Measurements from ENCODE around the gene CLCN1.

Gene CLCN1

DNA sequence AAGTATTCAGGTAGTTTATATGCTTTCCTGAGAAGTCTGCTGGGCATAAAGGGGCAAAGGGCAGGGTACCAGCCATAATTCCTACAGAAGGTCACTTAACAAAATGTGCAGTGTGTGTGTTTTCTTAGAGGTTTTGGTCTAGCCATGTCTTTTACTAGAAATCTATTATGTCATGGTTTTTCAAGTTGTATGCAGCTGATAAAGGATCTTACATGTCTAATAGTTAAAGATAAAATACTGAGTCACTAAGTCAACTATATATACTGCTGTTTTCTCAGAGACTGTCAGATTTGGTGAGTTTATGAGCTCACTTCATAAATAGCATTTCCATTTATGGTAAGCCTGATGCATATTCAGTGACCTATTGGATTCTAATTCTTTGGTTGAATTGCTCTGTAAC is 20.0 kb upstream of the CLCN1 start:
- Histone ChIP-seq H3K27ac (no peak overlapping the region), H3K4me3 (no peak overlapping the region)
- no peak for DNase-seq (ENCODE audit: low spot score)
- TF ChIP-seq, protein P1, sequence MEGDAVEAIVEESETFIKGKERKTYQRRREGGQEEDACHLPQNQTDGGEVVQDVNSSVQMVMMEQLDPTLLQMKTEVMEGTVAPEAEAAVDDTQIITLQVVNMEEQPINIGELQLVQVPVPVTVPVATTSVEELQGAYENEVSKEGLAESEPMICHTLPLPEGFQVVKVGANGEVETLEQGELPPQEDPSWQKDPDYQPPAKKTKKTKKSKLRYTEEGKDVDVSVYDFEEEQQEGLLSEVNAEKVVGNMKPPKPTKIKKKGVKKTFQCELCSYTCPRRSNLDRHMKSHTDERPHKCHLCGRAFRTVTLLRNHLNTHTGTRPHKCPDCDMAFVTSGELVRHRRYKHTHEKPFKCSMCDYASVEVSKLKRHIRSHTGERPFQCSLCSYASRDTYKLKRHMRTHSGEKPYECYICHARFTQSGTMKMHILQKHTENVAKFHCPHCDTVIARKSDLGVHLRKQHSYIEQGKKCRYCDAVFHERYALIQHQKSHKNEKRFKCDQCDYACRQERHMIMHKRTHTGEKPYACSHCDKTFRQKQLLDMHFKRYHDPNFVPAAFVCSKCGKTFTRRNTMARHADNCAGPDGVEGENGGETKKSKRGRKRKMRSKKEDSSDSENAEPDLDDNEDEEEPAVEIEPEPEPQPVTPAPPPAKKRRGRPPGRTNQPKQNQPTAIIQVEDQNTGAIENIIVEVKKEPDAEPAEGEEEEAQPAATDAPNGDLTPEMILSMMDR (IDR thresholded peaks at IDR 0.05) = no peak

DNA sequence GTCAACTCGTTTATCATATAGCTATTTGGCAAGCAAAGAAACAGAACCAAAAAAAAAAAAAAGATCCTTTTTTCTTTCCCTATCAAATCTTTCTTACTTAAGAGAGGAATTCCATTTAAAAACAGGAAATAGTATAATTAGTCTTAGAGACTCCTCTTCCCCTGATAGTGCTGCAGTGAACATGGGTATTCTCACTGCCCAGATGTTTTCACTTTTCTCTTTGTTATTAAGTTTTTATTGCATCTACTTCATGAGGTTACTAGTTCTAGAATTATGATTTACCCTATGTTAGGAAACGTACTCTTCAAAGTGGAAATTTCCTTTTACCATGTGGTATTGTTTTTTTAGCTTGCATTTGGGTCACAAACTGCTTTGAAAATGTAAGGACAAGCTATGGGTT is 19.2 kb upstream of the CLCN1 start:
- DNase-seq (ENCODE audit: low spot score) = no peak
- TF ChIP-seq, protein P1 (IDR thresholded peaks at IDR 0.05) = no peak
- no peak overlapping the region for H3K4me3 ChIP-seq
- no peak overlapping the region for H3K27ac ChIP-seq

DNA sequence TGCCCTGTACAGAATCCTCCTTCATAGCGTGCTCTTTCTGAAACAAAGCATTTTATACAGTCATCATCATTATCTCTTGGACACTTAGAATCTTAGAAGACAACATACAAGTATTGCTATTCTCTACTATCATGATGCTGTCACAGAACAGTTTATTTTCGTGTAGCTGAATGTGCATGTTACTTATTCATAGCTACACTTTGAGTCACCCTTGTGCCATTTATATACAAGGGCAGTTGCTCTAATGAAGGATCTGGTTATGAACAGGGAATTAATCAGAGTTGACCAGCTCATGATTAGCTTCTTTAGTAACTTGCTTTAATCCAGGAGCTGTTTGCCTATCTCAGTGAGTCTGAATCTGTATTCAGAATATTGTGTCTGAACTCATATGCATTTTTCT is 16.6 kb upstream of the CLCN1 start:
- no peak for DNase-seq (ENCODE audit: low spot score)
- Histone ChIP-seq H3K27ac (no peak overlapping the region), H3K4me3 (no peak overlapping the region)
- TF ChIP-seq, protein P1 (IDR thresholded peaks at IDR 0.05) = no peak

DNA sequence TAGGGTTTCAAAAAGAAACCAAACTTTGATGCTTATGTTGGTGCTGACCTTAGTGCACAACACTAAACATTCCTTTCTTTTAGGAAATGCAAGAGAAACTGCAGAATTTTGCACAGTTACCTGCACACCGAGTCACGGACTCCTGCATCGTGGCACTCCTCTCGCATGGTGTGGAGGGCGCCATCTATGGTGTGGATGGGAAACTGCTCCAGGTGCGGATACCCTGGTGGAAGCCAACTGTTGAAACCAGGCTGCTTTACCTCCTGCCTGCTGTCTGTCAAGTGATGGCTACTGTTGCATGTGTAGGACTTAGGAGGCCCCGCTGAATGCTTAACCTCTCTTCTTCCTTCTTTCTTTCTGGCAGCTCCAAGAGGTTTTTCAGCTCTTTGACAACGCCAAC is 16.1 kb upstream of the CLCN1 start:
- no peak overlapping the region for H3K27ac ChIP-seq
- TF ChIP-seq, protein P1 (IDR thresholded peaks at IDR 0.05) = peak; percentile 28
- H3K4me3 ChIP-seq = no peak overlapping the region
- DNase-seq (ENCODE audit: low spot score) = no peak

DNA sequence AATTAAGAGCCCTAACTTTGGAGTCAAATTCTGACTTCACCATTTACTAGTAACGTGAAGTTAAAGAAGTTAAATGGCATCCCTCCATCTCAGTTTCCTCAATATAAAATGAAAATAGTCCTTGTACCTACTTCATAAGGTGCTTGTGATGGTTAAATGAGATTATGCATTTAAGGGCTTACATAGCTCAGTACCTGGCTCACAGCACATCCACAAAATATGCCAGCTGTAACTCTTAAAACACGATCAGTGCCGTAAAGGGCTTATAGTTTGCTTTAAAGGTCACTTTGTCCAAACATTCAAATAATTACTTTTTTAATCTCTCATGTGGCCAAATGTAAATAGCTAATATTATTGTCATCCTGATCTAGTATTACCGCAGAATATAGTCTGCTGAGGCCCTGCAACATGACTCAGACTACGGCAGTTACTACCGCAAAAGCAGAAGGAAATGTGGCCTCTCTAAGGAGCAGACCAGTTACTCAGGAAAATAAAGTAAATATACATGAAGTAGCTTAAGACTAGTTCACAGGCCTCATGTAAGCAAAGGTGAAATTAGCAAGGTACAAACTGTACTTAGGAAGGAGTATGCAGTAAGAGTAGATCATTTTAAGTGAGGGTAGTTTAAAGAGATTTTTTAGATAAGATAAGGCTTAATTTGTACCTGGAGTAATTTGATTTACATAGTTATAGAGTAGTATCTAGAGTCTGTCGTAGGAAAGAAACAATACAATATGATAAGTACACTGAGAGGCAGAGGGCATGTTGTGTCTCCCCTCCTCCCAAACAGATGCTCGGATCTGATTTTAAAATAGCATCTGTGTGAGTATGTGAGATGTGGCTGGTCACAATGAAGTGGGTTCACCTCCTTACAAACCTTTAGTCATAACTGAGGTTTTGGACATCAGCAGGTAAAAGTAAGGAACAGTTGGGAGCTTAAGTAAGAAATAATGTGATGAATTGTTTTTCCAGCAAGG is 14.7 kb upstream of the CLCN1 start:
- no peak for DNase-seq (ENCODE audit: low spot score)
- TF ChIP-seq, protein P1 (IDR thresholded peaks at IDR 0.05) = no peak
- no peak overlapping the region for H3K27ac ChIP-seq

DNA sequence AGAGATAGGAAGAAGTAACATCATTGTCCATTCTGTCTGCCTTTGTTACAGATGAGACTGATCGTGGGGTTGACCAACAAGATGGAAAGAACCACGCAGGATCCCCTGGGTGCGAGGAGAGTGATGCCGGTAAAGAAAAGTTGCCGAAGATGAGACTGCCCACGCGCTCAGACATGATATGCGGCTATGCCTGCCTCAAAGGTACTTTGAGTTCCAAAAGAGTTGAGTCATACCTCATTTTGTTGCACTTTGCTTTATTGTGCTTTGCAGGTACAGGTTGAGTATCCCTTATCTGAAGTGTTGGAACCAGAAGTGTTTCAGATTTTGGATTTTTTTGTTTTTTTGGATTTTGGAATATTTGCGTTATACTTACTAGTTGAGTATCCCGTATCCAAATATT is 12.2 kb upstream of the CLCN1 start:
- no peak for DNase-seq (ENCODE audit: low spot score)
- no peak overlapping the region for H3K4me3 ChIP-seq
- H3K27ac ChIP-seq = no peak overlapping the region
- TF ChIP-seq, protein P1 (IDR thresholded peaks at IDR 0.05) = no peak

More for the DNA sequence above, 14.7 kb upstream of the CLCN1 start:
- H3K4me3 ChIP-seq = no peak overlapping the region

DNA sequence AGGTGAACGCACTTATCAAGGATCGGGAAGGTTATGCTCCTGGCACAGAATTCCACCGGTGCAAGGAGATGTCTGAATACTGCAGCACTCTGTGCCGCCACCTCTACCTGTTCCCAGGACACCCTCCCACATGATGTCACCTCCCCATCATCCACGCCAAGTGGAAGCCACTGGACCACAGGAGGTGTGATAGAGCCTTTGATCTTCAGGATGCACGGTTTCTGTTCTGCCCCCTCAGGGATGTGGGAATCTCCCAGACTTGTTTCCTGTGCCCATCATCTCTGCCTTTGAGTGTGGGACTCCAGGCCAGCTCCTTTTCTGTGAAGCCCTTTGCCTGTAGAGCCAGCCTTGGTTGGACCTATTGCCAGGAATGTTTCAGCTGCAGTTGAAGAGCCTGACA is 11.0 kb upstream of the CLCN1 start:
- Histone ChIP-seq H3K27ac (no peak overlapping the region), H3K4me3 (no peak overlapping the region)
- no peak for DNase-seq (ENCODE audit: low spot score)
- TF ChIP-seq, protein P1 (IDR thresholded peaks at IDR 0.05) = no peak
